CD14-positive monocyte (primary cell): Measurements from ENCODE around the gene CDY2A. TPM values are rescaled to one million over a fixed set of nuclear protein-coding genes. Genes with fewer than 3 reads are reported as not detected.
"Not testable (repeated sequence)": the region's sequence is repeated elsewhere in the genome, so short reads cannot be mapped to it uniquely, and the experiment has no call there.

Experiments used
- DNase-seq, 3 donors: peaks; one replicate each; pipeline ENCODE4 v3.0.0-alpha.2; 2011 to 2022
- H2AFZ ChIP-seq: 2 replicates; pipeline ENCODE4 v1.6.0; 2012; ENCODE audit warnings: mild to moderate bottlenecking, low read depth, low read length, inconsistent platforms; ENCODE audit not compliant: insufficient read depth, poor library complexity, severe bottlenecking
- H3K27ac ChIP-seq, 2 donors: 1 replicate in 1 of 2; 2 replicates in 1 of 2; pipeline ENCODE4 v1.5.1; 2012 to 2013; ENCODE audit warnings: low read length in 2 of 2, control low read depth in 1 of 2, inconsistent platforms in 1 of 2, low read depth in 1 of 2, mild to moderate bottlenecking in 1 of 2
- H3K27me3 ChIP-seq, 2 donors: one replicate each; pipeline versions ENCODE4 v1.6.0 to v1.6.1; 2011 to 2013; ENCODE audit warnings: low read length in 2 of 2; ENCODE audit not compliant: control insufficient read depth in 2 of 2, insufficient read depth in 2 of 2
- H3K36me3 ChIP-seq, 2 donors: replicated peaks in 1 of 2; 1 replicate in 1 of 2; 2 replicates in 1 of 2; pipeline versions ENCODE4 v1.5.1 to v1.6.1; 2012 to 2013; ENCODE audit warnings: low read length in 2 of 2, control low read depth in 1 of 2, inconsistent platforms in 1 of 2, mild to moderate bottlenecking in 1 of 2; ENCODE audit not compliant: insufficient read depth in 2 of 2, control insufficient read depth in 1 of 2
- H3K4me1 ChIP-seq, 2 donors: 1 replicate in 1 of 2; 2 replicates in 1 of 2; pipeline versions ENCODE4 v1.5.1 to v1.6.1; 2012 to 2013; ENCODE audit warnings: low read length in 2 of 2, control low read depth in 1 of 2, inconsistent platforms in 1 of 2, mild to moderate bottlenecking in 1 of 2, moderate library complexity in 1 of 2; ENCODE audit not compliant: insufficient read depth in 2 of 2, control insufficient read depth in 1 of 2
- H3K4me2 ChIP-seq: replicated peaks from 2 replicates; pipeline ENCODE3; 2012; ENCODE audit warnings: low read length, moderate library complexity, mild to moderate bottlenecking; ENCODE audit not compliant: poor library complexity, severe bottlenecking; ENCODE audit errors: extremely low read depth
- H3K4me3 ChIP-seq, 3 experiments: fragments of 200-600 bp in 1 of 3; sonication (generic) in 1 of 3; replicated peaks in 1 of 3; 1 replicate in 2 of 3; 2 replicates in 1 of 3; pipeline ENCODE4 v1.5.1; 2011 to 2013; ENCODE audit warnings: low read length in 3 of 3, mild to moderate bottlenecking in 3 of 3, control low read depth in 2 of 3, low read depth in 2 of 3, inconsistent platforms in 1 of 3, moderate library complexity in 1 of 3
- H3K79me2 ChIP-seq: 2 replicates; pipeline ENCODE4 v1.6.0; 2012; ENCODE audit warnings: mild to moderate bottlenecking, control low read depth, inconsistent platforms, low read length, moderate library complexity; ENCODE audit not compliant: insufficient read depth
- H3K9ac ChIP-seq: 2 replicates; pipeline ENCODE4 v1.6.0; 2017; ENCODE audit warnings: low read length, mild to moderate bottlenecking; ENCODE audit not compliant: insufficient read depth, poor library complexity, severe bottlenecking
- H3K9me3 ChIP-seq, 2 donors: replicated peaks in 1 of 2; 1 replicate in 1 of 2; 2 replicates in 1 of 2; pipeline versions ENCODE4 v1.5.1 to v1.6.1; 2012 to 2013; ENCODE audit warnings: low read length in 2 of 2, control low read depth in 1 of 2; ENCODE audit not compliant: control insufficient read depth in 1 of 2, insufficient read depth in 1 of 2
- H4K20me1 ChIP-seq: 2 replicates; pipeline ENCODE4 v1.6.0; 2012; ENCODE audit warnings: mild to moderate bottlenecking, low read length, control low read depth, moderate library complexity; ENCODE audit not compliant: insufficient read depth
- H3K27ac Mint-ChIP-seq, 7 donors: one replicate each; pipeline ENCODE4 v1.8.0; 2020; ENCODE audit warnings: mild to moderate bottlenecking in 7 of 7, mixed read lengths in 7 of 7, moderate library complexity in 6 of 7, inconsistent platforms in 2 of 7
- H3K27me3 Mint-ChIP-seq, 3 donors: one replicate each; pipeline ENCODE4 v1.8.0; 2021 to 2022; ENCODE audit warnings: low read depth in 3 of 3, mild to moderate bottlenecking in 3 of 3, mixed read lengths in 3 of 3, moderate library complexity in 3 of 3, inconsistent platforms in 1 of 3
- H3K36me3 Mint-ChIP-seq, 2 donors: one replicate each; pipeline ENCODE4 v1.8.0; 2020; ENCODE audit warnings: mixed read lengths in 2 of 2, inconsistent platforms in 1 of 2, mild to moderate bottlenecking in 1 of 2
- H3K4me1 Mint-ChIP-seq: one replicate; pipeline ENCODE4 v1.8.0; 2020; ENCODE audit warnings: mild to moderate bottlenecking, mixed read lengths
- H3K4me3 Mint-ChIP-seq, 2 donors: one replicate each; pipeline ENCODE4 v1.8.0; 2020; ENCODE audit warnings: mild to moderate bottlenecking in 2 of 2, mixed read lengths in 2 of 2, moderate library complexity in 1 of 2
- H3K9me3 Mint-ChIP-seq, 7 donors: one replicate each; pipeline ENCODE4 v1.8.0; 2020 to 2022; ENCODE audit warnings: mixed read lengths in 7 of 7, mild to moderate bottlenecking in 6 of 7, moderate library complexity in 6 of 7, inconsistent platforms in 2 of 7
- WGBS: methylation state at CpG from one replicate; pipeline ENCODE4 v1.1.5; 2013; ENCODE audit warnings: missing lambda C conversion rate; ENCODE audit not compliant: insufficient coverage; 5-methylcytosine and 5-hydroxymethylcytosine counted together
- intact Hi-C, 2 donors: fragments of 100-400 bp; cut with micrococcal nuclease; formaldehyde crosslinking; loops; one replicate each; pipeline versions ENCODE4 v1.15.0 to v1.15.1; 2023
- polyA plus RNA-seq, 3 donors: library from polyadenylated mRNA; depleted of rRNA in 1 of 3; unstranded in 2 of 3; stranded (reverse) in 1 of 3; fragments of 300-500 nt in 2 of 3; fragments of >200 nt in 1 of 3; fragmentation: Illumina TruSeq in 2 of 3; gene quantifications; 1 replicate in 2 of 3; 2 replicates in 1 of 3; pipeline ENCODE4 v1.2.3, GENCODE V29; 2012 to 2021

Gene CDY2A
- polyA plus RNA-seq, 3 donors, result not detected

DNA sequence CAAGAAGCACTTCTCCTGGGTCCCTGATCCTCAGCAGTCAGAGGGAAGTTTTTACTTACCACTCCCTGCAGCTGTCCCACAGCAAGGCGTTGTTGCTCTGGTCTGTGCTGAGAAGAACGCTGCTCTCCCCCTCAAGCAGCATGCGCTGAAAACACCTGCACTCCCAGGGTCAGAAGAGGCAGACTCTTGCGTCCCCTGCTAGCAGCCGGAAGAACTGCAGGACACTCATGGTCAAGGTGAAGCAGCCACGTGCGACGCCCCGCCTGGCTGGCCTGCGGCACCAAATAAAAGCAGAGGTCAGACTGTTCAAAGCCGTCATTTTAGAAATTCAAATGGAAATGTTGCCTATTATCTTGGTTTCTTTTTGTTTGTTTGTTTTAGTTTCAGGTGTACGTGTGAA, 47.9 kb downstream of the CDY2A start:
- H3K27me3 ChIP-seq, H3K9ac ChIP-seq, H3K36me3 Mint-ChIP-seq, H3K4me2 ChIP-seq, H3K4me3 ChIP-seq, H3K4me3 Mint-ChIP-seq, H2AFZ ChIP-seq, H3K9me3 ChIP-seq, H3K27ac Mint-ChIP-seq, H3K27me3 Mint-ChIP-seq, H3K36me3 ChIP-seq, H3K27ac ChIP-seq, H3K4me1 Mint-ChIP-seq, intact Hi-C loops, H3K9me3 Mint-ChIP-seq, H4K20me1 ChIP-seq, H3K4me1 ChIP-seq, DNase-seq, H3K79me2 ChIP-seq: not testable (repeated sequence)
- WGBS, result no CpG with 5 or more reads among the region's 12 CpGs

Other genes with a start within 250 kb of the CDY2A start
- not detected for gene CDY2B, start 145.6 kb upstream of the CDY2A start, polyA plus RNA-seq